PC-3 (cell line): ENCODE results near the gene ADCY9. TPM values are rescaled to one million over a fixed set of nuclear protein-coding genes. Genes with fewer than 3 reads are reported as not detected.
"Not testable (repeated sequence)": the region's sequence is repeated elsewhere in the genome, so short reads cannot be mapped to it uniquely, and the experiment has no call there.

Source experiments
- ATAC-seq: fragments of 200-7000 bp; cut with Tn5 transposase; 2 replicates; pipeline ENCODE4 v1.9.1; 2020; ENCODE audit warnings: mild to moderate bottlenecking, moderate library complexity
- BruUV-seq: library from RNA; stranded (reverse); fragments of 400-500 nt; replicated peaks from 2 replicates; lab custom pipeline; 2021; lab: Mats Ljungman, UMichigan
- CTCF ChIA-PET: fragments of 300-600 bp; sonication (Branson Sonifier 250); formaldehyde crosslinking; loops from one replicate; lab custom pipeline; 2022; ENCODE audit warnings: antibody characterized with exemption; lab: Charles Lee
- POLR2A ChIA-PET: fragments of 300-600 bp; sonication (Branson Sonifier 250); formaldehyde crosslinking; loops from one replicate; lab custom pipeline; 2022; ENCODE audit warnings: antibody characterized with exemption; ENCODE audit not compliant: unreplicated experiment; lab: Charles Lee
- DNase-seq: peaks from one replicate; pipeline ENCODE4 v3.0.0-alpha.2; 2015
- H2AFZ ChIP-seq: fragments of 300-600 bp; sonication (generic); 2 replicates; pipeline ENCODE4 v1.6.0; 2016; ENCODE audit warnings: antibody characterized with exemption, low read length
- H3F3A ChIP-seq: fragments of 300-600 bp; sonication (generic); one replicate; pipeline ENCODE4 v1.6.0; 2017; ENCODE audit warnings: antibody characterized with exemption, low read length, control low read depth, mild to moderate bottlenecking; ENCODE audit not compliant: unreplicated experiment
- H3K27ac ChIP-seq: fragments of 300-600 bp; sonication (generic); 2 replicates; pipeline ENCODE4 v1.5.1; 2016; ENCODE audit warnings: mild to moderate bottlenecking, low read length
- H3K27me3 ChIP-seq: fragments of 300-600 bp; sonication (generic); 2 replicates; pipeline ENCODE4 v1.6.1; 2016; ENCODE audit warnings: low read length, mixed read lengths
- H3K36me3 ChIP-seq: fragments of 300-600 bp; sonication (generic); 2 replicates; pipeline ENCODE4 v1.6.1; 2016; ENCODE audit warnings: low read depth, mixed run types, low read length, mixed read lengths
- H3K4me1 ChIP-seq: fragments of 300-600 bp; sonication (generic); 2 replicates; pipeline ENCODE4 v1.5.1; 2016; ENCODE audit warnings: low read length; ENCODE audit not compliant: insufficient read depth
- H3K4me2 ChIP-seq: fragments of 300-600 bp; sonication (generic); 2 replicates; pipeline ENCODE4 v1.6.0; 2016; ENCODE audit warnings: low read length
- H3K4me3 ChIP-seq: fragments of 300-600 bp; sonication (generic); 2 replicates; pipeline ENCODE4 v1.5.1; 2016; ENCODE audit warnings: mild to moderate bottlenecking, low read length, mixed read lengths
- H3K79me2 ChIP-seq: fragments of 300-600 bp; sonication (generic); 2 replicates; pipeline ENCODE4 v1.6.1; 2017; ENCODE audit warnings: low read length, mixed read lengths
- H3K9ac ChIP-seq: fragments of 300-600 bp; sonication (generic); 2 replicates; pipeline ENCODE4 v1.6.0; 2016; ENCODE audit warnings: mild to moderate bottlenecking, low read length
- H3K9me2 ChIP-seq: fragments of 300-600 bp; sonication (generic); replicated peaks from 2 replicates; pipeline ENCODE4 v1.6.1; 2016; ENCODE audit warnings: mixed run types, low read length, mixed read lengths
- H3K9me3 ChIP-seq: fragments of 300-600 bp; sonication (generic); 2 replicates; pipeline ENCODE4 v1.6.1; 2016; ENCODE audit warnings: low read length, mixed read lengths
- H4K20me1 ChIP-seq: fragments of 300-600 bp; sonication (generic); 2 replicates; pipeline ENCODE4 v1.6.1; 2016; ENCODE audit warnings: low read length, mixed read lengths
- CTCF ChIP-seq: fragments of 300-600 bp; sonication (generic); conservative IDR thresholded peaks from 2 replicates; pipeline ENCODE4 v1.5.1; 2017; ENCODE audit warnings: antibody characterized with exemption, low read depth, mild to moderate bottlenecking, low read length
- EZH2 ChIP-seq: fragments of 300-600 bp; sonication (generic); IDR thresholded peaks from one replicate; pipeline ENCODE4 v1.6.1; 2017; ENCODE audit warnings: antibody characterized with exemption, mild to moderate bottlenecking, low read length; ENCODE audit not compliant: unreplicated experiment
- EZH2phosphoT487 ChIP-seq: fragments of 300-600 bp; sonication (generic); IDR thresholded peaks from 2 replicates; pipeline ENCODE4 v1.6.1; 2018; ENCODE audit warnings: mild to moderate bottlenecking, antibody characterized with exemption, low read length, borderline replicate concordance
- intact Hi-C: fragments of 100-400 bp; cut with micrococcal nuclease; formaldehyde crosslinking; loops from 2 replicates; pipeline ENCODE4 v1.9.0; 2023
- total RNA-seq: library from RNA; depleted of rRNA; stranded (reverse); fragments of >200 nt; gene quantifications from 2 replicates; pipeline ENCODE4 v1.2.3, GENCODE V29; 2014

Gene ADCY9
- total RNA-seq, 1 experiment from 2014 or later, result 6.2 TPM

GRCh38 chr16:4159726-4160125 is 43.5 kb upstream of the ADCY9 start:
- H3K36me3 ChIP-seq, result no peaks in the 10 kb centered on the region
- H3K9me2 ChIP-seq, result no peaks in the 10 kb centered on the region
- H4K20me1 ChIP-seq, result no peaks in the 10 kb centered on the region
- H3K27ac ChIP-seq, result no peak overlapping the region
- BruUV-seq, result no TSS peak
- no peak for DNase-seq
- POLR2A ChIA-PET, result no interaction called here
- CTCF ChIA-PET, result no interaction called here
- H3K9ac ChIP-seq, result no peak overlapping the region
- no peak overlapping the region for H3K4me2 ChIP-seq
- no peak for TF ChIP-seq EZH2phosphoT487
- no peak for TF ChIP-seq EZH2
- TF ChIP-seq CTCF, result no peak
- H3K4me3 ChIP-seq, result no peak overlapping the region
- H2AFZ ChIP-seq, result no peak overlapping the region
- no peaks in the 10 kb centered on the region for H3K79me2 ChIP-seq
- no peaks in the 10 kb centered on the region for H3K4me1 ChIP-seq
- intact Hi-C loops, result no loop called here
- H3K9me3 ChIP-seq, result no peaks in the 10 kb centered on the region
- H3F3A ChIP-seq, result no peaks in the 10 kb centered on the region
- no peaks in the 10 kb centered on the region for H3K27me3 ChIP-seq
- ATAC-seq, result no peak

GRCh38 chr16:4158143-4159093 is 42.2 kb upstream of the ADCY9 start:
- Histone ChIP-seq H2AFZ (no peak overlapping the region), H3K27me3 (no peaks in the 10 kb centered on the region), H3F3A (no peaks in the 10 kb centered on the region), H3K27ac (no peak overlapping the region), H3K36me3 (no peaks in the 10 kb centered on the region), H3K9me3 (no peaks in the 10 kb centered on the region), H3K9ac (no peak overlapping the region), H3K79me2 (no peaks in the 10 kb centered on the region), H4K20me1 (no peaks in the 10 kb centered on the region), H3K9me2 (no peaks in the 10 kb centered on the region), H3K4me1 (no peaks in the 10 kb centered on the region), H3K4me2 (no peak overlapping the region), H3K4me3 (no peak overlapping the region)
- intact Hi-C loops, result no loop called here
- TF ChIP-seq CTCF, result no peak
- TF ChIP-seq EZH2, result no peak
- no peak for TF ChIP-seq EZH2phosphoT487
- no peak for DNase-seq
- ChIA-PET CTCF (no interaction called here), POLR2A (no interaction called here)
- no peak for ATAC-seq
- BruUV-seq, result no TSS peak

- ChIA-PET CTCF (no interaction called here), POLR2A (no interaction called here)
- TF ChIP-seq EZH2phosphoT487 (no peak), CTCF (no peak), EZH2 (no peak)
- H3K27ac ChIP-seq, result no peak overlapping the region
- H3K4me2 ChIP-seq, result no peak overlapping the region
- H3F3A ChIP-seq, result no peaks in the 10 kb centered on the region
- H3K9me3 ChIP-seq, result no peaks in the 10 kb centered on the region
- H4K20me1 ChIP-seq, result no peaks in the 10 kb centered on the region
- no peaks in the 10 kb centered on the region for H3K9me2 ChIP-seq
- BruUV-seq, result no TSS peak
- H3K9ac ChIP-seq, result no peak overlapping the region
- no peak overlapping the region for H2AFZ ChIP-seq
- H3K4me1 ChIP-seq, result no peaks in the 10 kb centered on the region
- ATAC-seq, result no peak
- no peaks in the 10 kb centered on the region for H3K36me3 ChIP-seq
- no peak overlapping the region for H3K4me3 ChIP-seq
- intact Hi-C loops, result no loop called here
- no peaks in the 10 kb centered on the region for H3K27me3 ChIP-seq
- no peaks in the 10 kb centered on the region for H3K79me2 ChIP-seq
- DNase-seq, result no peak
Measured at GRCh38 chr16:4157376-4157825, 41.2 kb upstream of the ADCY9 start.

GRCh38 chr16:4156503-4156902 is 40.3 kb upstream of the ADCY9 start:
- H3K9ac ChIP-seq, BruUV-seq, H2AFZ ChIP-seq: not testable (repeated sequence)

More at GRCh38 chr16:4156503-4156902, 40.3 kb upstream of the ADCY9 start:
- H3F3A ChIP-seq, H3K79me2 ChIP-seq, H3K27me3 ChIP-seq, POLR2A ChIA-PET, intact Hi-C loops, ATAC-seq, H3K27ac ChIP-seq, H3K36me3 ChIP-seq, H3K9me2 ChIP-seq, DNase-seq, H3K4me2 ChIP-seq, H4K20me1 ChIP-seq, CTCF ChIA-PET, H3K4me1 ChIP-seq, H3K9me3 ChIP-seq, H3K4me3 ChIP-seq: not testable (repeated sequence)
